ENCODE results near the gene SNAP47. TPM values are rescaled to one million over a fixed set of nuclear protein-coding genes. Genes with fewer than 3 reads are reported as not detected.

Gene SNAP47
- total RNA-seq, 2 experiments from 2014 or later, result 30.3 to 31.2 TPM

GRCh38 chr1:227779685-227780084 is 44.5 kb downstream of the SNAP47 start:
- ATAC-seq (no peak), DNase-seq (no peak)
- no peak overlapping the region for H3K27ac Mint-ChIP-seq
- H3K27me3 Mint-ChIP-seq, result no peaks in the 10 kb centered on the region
- H3K4me1 Mint-ChIP-seq, result no peaks in the 10 kb centered on the region
- intact Hi-C loops (cut with DNase I, micrococcal nuclease), result loop anchor here (10.0 kb wide), 2 partner anchors 45 to 705 kb away; partner anchors contain the start of genes JMJD4 (in 1 of the 2), RNF187 (in 1 of the 2) and SNAP47 (in 1 of the 2)
- CTCF ChIA-PET, result interaction anchor here (0.6 kb wide), 1 partner anchor 17 kb away, joined by 4 read pairs; no protein-coding TSS in a partner anchor
- H3K9me3 Mint-ChIP-seq (ENCODE audit: low read depth), result no peaks in the 10 kb centered on the region
- POLR2A ChIA-PET, result no interaction called here
- peaks cover 4% of the 10 kb centered on the region for H3K36me3 Mint-ChIP-seq (ENCODE audit: low read depth)
- H3K4me3 Mint-ChIP-seq, result no peak overlapping the region

DNA sequence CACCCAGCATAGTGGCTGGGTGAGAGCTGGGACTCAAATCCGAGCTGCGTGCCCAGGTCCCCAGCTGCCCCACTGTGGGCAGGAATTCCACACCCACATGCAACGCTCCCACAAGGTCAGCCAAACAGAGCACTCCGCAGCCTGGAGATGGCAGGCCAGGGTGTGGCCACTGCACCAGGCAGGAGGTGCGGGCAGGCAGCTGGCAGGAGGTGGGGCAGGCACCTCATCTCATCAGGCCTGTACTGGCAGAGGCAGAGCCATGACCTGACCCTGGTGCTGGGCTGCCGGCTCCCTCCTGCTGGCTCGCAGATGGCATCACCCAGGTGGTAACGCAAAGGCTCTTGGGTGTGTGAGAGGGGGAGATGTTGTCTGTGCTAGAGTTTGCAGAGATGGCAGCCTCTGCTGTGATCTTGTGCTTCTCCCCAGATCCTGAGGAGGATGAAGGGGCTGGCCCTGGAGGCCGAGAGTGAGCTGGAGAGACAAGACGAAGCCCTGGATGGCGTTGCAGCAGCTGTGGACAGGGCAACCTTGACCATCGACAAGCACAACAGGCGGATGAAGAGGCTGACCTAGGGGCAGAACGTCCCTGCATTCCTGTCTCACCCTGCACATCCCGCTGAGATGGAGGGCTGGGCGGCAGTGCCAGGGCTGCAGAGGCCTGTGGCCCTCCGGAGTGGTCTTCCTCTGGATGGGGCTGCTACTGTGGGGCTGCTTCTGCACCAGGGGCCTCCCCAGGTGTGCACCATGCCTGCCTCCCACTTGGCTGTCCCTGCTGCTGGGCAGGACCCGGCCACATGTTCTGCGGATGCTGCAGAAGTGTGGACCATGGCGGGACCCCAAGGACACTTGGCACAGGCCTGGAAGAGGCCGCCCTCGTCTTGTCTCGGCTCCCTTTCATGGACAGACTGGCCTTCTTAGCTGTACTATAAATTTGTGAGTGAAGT is 45.1 kb downstream of the SNAP47 start:
- intact Hi-C loops (cut with DNase I, micrococcal nuclease), result loop anchor here (10.0 kb wide), 2 partner anchors 46 to 704 kb away; partner anchors contain the start of genes JMJD4 (in 1 of the 2), RNF187 (in 1 of the 2) and SNAP47 (in 1 of the 2)
- ATAC-seq, result no peak
- DNase-seq, result no peak
- Mint-ChIP-seq H3K4me1 (peaks cover under 1% of the 10 kb centered on the region), H3K27ac (no peak overlapping the region), H3K27me3 (no peaks in the 10 kb centered on the region), H3K36me3 (ENCODE audit: low read depth) (peaks cover 4% of the 10 kb centered on the region), H3K4me3 (no peak overlapping the region), H3K9me3 (ENCODE audit: low read depth) (no peaks in the 10 kb centered on the region)
- POLR2A ChIA-PET, result no interaction called here
- CTCF ChIA-PET, result interaction anchor here (0.6 kb wide), 2 partner anchors 17 to 84 kb away, joined by 3 to 4 read pairs; no protein-coding TSS in a partner anchor

DNA sequence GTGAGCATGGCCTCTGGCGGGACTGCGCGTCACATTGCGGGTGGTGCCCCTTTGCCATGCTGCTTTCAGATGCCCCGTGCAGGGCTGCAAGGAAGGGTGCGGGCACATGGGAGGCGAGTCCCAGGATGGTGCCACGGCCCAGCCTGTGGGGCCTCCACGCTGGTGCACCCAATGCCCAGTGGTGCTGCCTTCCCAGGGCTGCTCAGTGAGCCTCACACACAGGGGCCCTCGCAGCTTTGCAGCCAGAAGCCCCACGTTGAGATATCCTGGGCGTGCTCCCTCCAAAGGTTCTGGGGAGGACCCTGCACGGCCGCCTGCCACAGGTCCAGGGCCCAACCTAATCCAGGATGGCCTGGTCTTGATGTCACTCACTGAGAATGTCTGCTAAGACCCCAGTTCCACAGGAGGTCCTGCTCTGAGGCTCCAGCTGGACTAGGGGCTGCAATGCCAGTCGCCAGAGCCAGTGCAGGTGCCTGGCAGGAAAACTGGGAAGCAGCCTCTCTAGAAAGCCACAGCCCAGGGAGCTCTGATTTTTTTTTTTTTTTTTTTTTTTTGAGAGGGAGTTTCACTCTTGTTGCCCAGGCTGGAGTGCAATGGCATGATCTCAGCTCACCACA is 46.2 kb downstream of the SNAP47 start:
- no peak overlapping the region for H3K4me3 Mint-ChIP-seq
- intact Hi-C loops (cut with DNase I, micrococcal nuclease), result loop anchor here (10.0 kb wide), 2 partner anchors 47 to 703 kb away; partner anchors contain the start of genes JMJD4 (in 1 of the 2), RNF187 (in 1 of the 2) and SNAP47 (in 1 of the 2)
- no peak for DNase-seq
- ChIA-PET POLR2A (no interaction called here), CTCF (no interaction called here)
- H3K36me3 Mint-ChIP-seq (ENCODE audit: low read depth), result peaks cover 4% of the 10 kb centered on the region
- no peak overlapping the region for H3K27ac Mint-ChIP-seq
- H3K4me1 Mint-ChIP-seq, result peaks cover 7% of the 10 kb centered on the region
- H3K9me3 Mint-ChIP-seq (ENCODE audit: low read depth), result no peaks in the 10 kb centered on the region
- no peak for ATAC-seq
- H3K27me3 Mint-ChIP-seq, result no peaks in the 10 kb centered on the region

DNA sequence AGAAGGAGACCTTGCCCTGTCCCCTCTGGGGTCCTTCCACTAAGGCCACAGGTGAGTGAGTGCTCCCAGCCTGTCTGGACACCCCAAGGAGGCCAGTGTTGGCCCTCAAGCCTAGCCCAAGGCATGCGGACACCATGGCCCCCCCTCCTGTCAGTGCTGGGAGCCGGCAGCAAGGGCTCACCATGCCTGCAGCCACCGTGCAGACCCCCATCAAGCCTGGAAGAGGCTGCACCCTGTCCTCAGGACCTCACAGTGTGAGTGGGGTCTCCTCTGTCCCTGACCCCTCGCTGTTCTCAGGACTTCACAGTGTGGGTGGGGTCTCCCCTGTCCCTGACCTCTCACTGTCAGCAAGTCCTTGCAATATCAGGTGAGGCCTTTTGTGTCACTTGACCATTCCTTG is 47.0 kb downstream of the SNAP47 start:
- POLR2A ChIA-PET, result no interaction called here
- DNase-seq, result no peak
- Mint-ChIP-seq H3K36me3 (ENCODE audit: low read depth) (peaks cover 4% of the 10 kb centered on the region), H3K4me1 (peaks cover 11% of the 10 kb centered on the region), H3K4me3 (no peak overlapping the region), H3K27me3 (no peaks in the 10 kb centered on the region), H3K27ac (no peak overlapping the region), H3K9me3 (ENCODE audit: low read depth) (no peaks in the 10 kb centered on the region)
- no peak for ATAC-seq
- intact Hi-C loops (cut with DNase I, micrococcal nuclease), result loop anchor here (10.0 kb wide), 2 partner anchors 47 to 703 kb away; partner anchors contain the start of genes JMJD4 (in 1 of the 2), RNF187 (in 1 of the 2) and SNAP47 (in 1 of the 2)
- CTCF ChIA-PET, result no interaction called here

- DNase-seq (no peak), ATAC-seq (no peak)
- H3K36me3 Mint-ChIP-seq (ENCODE audit: low read depth), result peaks cover 4% of the 10 kb centered on the region
- intact Hi-C loops (cut with DNase I, micrococcal nuclease), result loop anchor here (5.0 to 10.0 kb wide), 3 partner anchors 50 to 700 kb away; partner anchors contain the start of genes IBA57 (in 1 of the 2), JMJD4 (in 1 of the 2), RNF187 (in 1 of the 2) and SNAP47 (in 1 of the 2)
- H3K9me3 Mint-ChIP-seq (ENCODE audit: low read depth), result no peaks in the 10 kb centered on the region
- no peak overlapping the region for H3K4me3 Mint-ChIP-seq
- ChIA-PET CTCF (interaction anchor here (0.7 kb wide), 1 partner anchor 77 kb away, joined by 3 read pairs; no protein-coding TSS in a partner anchor), POLR2A (no interaction called here)
- H3K27me3 Mint-ChIP-seq, result no peaks in the 10 kb centered on the region
- no peak overlapping the region for H3K27ac Mint-ChIP-seq
- peaks cover 14% of the 10 kb centered on the region for H3K4me1 Mint-ChIP-seq
These were observed 50.0 kb downstream of the SNAP47 start for GRCh38 chr1:227785094-227785804.

DNA sequence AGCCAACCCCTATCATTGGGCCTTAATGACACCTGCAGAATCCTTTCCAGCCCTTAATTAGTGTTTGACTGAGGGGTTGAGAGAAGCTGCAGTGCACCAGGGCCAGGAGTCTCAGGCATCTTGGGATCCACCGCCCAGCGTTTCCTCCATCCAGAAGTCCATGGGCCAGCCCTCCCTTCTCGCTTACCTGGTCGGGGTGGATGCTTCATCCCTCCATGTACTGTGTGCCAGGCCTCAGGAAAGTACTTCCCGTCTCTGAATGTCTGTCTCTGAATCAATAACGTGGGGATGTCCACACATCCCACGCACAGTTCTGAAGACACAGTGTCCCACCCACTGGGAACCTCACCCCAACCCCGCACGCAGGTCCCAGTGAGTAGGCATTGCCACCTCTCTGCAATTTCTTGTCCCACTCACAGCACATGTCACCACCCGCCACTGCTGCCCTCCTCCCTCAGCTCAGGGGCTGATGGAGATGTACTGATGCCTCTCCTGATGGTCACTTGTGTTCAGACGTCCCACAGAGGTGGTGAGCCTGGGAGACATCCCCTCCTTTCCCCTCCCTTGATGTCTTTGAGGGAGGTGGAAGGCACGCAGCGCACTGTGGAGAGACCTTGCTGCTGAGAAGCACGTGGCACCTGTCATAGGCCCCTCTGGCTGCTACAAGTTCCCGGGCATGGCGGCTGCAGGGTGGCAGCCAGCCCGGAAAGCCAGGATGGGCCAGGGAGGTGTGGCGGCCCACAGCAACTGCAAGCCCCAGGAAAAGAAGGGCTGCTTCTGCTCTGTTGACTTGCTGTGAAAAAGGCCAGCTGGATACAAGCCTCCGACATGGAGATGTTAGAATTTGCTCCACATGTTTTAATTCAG is 50.8 kb downstream of the SNAP47 start:
- intact Hi-C loops (cut with DNase I, micrococcal nuclease), result loop anchor here (5.0 to 10.0 kb wide), 3 partner anchors 51 to 699 kb away; partner anchors contain the start of genes IBA57 (in 1 of the 2), JMJD4 (in 1 of the 2), RNF187 (in 1 of the 2) and SNAP47 (in 1 of the 2)
- ChIA-PET POLR2A (no interaction called here), CTCF (interaction anchor here (0.7 kb wide), 1 partner anchor 76 kb away, joined by 3 read pairs; no protein-coding TSS in a partner anchor)
- Mint-ChIP-seq H3K36me3 (ENCODE audit: low read depth) (peaks cover 4% of the 10 kb centered on the region), H3K9me3 (ENCODE audit: low read depth) (no peaks in the 10 kb centered on the region), H3K4me1 (peaks cover 14% of the 10 kb centered on the region), H3K27ac (no peak overlapping the region), H3K4me3 (no peak overlapping the region), H3K27me3 (no peaks in the 10 kb centered on the region)
- DNase-seq, result no peak
- ATAC-seq, result no peak

DNA sequence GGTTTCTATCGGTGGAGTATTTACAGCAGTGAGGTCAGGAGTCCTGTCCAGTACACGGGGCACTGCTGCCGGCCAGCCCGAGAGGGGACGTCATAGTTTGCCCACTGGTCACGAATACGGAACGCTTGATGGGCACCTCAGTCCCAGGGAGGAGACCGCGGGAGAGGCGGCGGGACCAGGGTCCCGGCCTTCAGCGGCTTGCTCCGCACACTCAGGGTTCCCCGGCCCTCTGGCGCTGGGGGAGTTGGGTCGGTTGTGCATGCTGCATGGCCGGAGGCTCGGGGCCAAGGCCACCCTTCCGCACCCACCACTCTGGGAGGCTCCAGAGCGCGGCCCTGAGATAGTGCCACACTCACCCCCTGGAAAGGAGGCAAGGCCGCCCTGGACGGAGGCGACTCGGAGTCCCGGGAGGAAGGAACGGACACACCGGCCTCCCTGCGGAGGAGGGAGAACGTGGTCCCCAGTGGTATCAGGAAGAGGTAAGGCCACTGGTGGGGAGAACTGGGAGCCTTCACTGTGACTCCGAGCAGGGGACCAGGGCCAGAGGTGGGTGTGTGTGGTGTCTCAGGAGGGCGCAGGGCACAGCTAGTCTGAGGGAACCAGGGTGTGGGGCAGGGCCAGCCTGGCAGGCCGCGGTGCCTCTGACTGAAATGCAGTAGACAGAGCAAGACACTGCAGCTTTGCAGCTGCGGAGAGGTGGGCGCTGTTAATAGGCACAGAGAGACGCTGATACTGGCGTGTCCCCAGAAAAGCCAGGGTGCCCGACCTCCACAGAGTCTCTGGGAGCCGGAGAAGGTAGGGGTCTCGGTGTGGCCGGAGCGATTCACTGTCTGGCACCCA is 51.7 kb downstream of the SNAP47 start:
- Mint-ChIP-seq H3K27ac (peak overlapping the region; percentile 22), H3K4me1 (peaks cover 14% of the 10 kb centered on the region), H3K36me3 (ENCODE audit: low read depth) (peaks cover 4% of the 10 kb centered on the region), H3K9me3 (ENCODE audit: low read depth) (no peaks in the 10 kb centered on the region), H3K4me3 (peak overlapping the region; percentile 69), H3K27me3 (no peaks in the 10 kb centered on the region)
- ChIA-PET POLR2A (no interaction called here), CTCF (no interaction called here)
- intact Hi-C loops (cut with DNase I, micrococcal nuclease), result loop anchor here (5.0 to 10.0 kb wide), 3 partner anchors 52 to 698 kb away; partner anchors contain the start of genes IBA57 (in 1 of the 2), JMJD4 (in 1 of the 2), RNF187 (in 1 of the 2) and SNAP47 (in 1 of the 2)
- DNase-seq, result no peak
- ATAC-seq, result no peak

DNA sequence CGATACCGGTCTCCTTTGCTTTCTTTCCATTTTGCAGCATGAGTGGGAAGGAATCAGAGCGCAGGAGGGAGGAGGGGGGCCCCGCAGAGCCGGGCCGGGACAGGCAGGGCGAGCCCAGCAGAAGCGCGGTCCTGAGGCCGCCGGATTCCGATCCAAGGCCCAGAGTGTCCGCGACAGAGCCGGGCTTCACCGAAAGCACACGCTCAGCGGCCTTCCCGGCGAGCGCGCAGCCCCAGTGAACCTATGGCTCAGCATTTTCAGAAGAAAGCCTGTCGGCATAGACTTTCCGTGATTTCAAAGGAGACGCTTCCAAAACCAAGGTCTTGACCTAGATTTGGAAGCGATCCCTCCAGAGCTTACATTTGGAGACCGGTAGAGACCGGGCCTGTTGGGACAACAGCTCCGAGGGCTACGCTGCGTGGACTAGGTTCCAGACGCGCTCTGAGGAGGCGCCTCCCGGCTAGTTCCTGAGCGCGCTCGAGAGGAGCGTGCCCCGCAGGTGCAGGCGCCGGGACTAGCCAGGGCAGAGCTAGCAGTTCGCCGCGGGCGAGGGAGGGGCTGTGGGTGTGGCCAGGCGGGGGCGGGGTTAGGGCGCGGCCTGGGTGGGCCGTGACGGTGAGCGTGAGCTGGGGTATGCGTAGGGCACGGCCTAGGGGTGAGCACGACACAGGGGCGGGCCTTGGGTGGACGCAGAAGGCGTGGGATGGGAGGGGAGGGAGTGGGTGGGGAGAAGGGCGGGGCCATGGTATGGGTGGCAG is 52.5 kb downstream of the SNAP47 start:
- ChIA-PET POLR2A (no interaction called here), CTCF (no interaction called here)
- peak overlapping the region; percentile 22 for H3K27ac Mint-ChIP-seq
- intact Hi-C loops (cut with DNase I, micrococcal nuclease), result loop anchor here (1.0 to 10.0 kb wide), 17 partner anchors 25 to 847 kb away; partner anchors contain the start of genes JMJD4 (in 2 of the 2), SNAP47 (in 2 of the 2), ARF1 (in 1 of the 2) and COQ8A (in 1 of the 2)
- DNase-seq (peak; percentile 96), ATAC-seq (peak; percentile 93)
- H3K9me3 Mint-ChIP-seq (ENCODE audit: low read depth), result no peaks in the 10 kb centered on the region
- H3K36me3 Mint-ChIP-seq (ENCODE audit: low read depth), result no peaks in the 10 kb centered on the region
- no peaks in the 10 kb centered on the region for H3K27me3 Mint-ChIP-seq
- H3K4me3 Mint-ChIP-seq, result peak overlapping the region; percentile 69
- peaks cover 14% of the 10 kb centered on the region for H3K4me1 Mint-ChIP-seq

All from activated CD4-positive, alpha-beta T cell treated with anti-CD3 and anti-CD28 coated beads for 36 hours (primary cell).